Tibial nerve (tissue), 4 donors: ENCODE measurements around the gene RPL35A.

ENCODE experiments used
- EP300 ChIP-seq, 2 donors: sonication (generic); formaldehyde crosslinking; IDR thresholded peaks; one replicate each; pipeline ENCODE4 v1.6.1; 2017; ENCODE audit warnings: antibody characterized with exemption in 2 of 2, mild to moderate bottlenecking in 1 of 2
- POLR2A ChIP-seq, 2 donors: fragments of 450-650 bp; IDR thresholded peaks; one replicate each; pipeline ENCODE4 v1.6.1; 2017; ENCODE audit warnings: antibody characterized with exemption in 2 of 2, mild to moderate bottlenecking in 2 of 2, moderate library complexity in 2 of 2
- TF ChIP-seq, protein P1 (sequence below), 5 experiments: fragments of 200-600 bp in 3 of 5; fragments of 450-650 bp in 2 of 5; sonication (generic) in 3 of 5; IDR thresholded peaks; one replicate each; pipeline ENCODE4 v1.5.1; 2016 to 2019; ENCODE audit warnings: antibody characterized with exemption in 5 of 5, mild to moderate bottlenecking in 3 of 5, moderate library complexity in 2 of 5

- TF ChIP-seq, protein P1, sequence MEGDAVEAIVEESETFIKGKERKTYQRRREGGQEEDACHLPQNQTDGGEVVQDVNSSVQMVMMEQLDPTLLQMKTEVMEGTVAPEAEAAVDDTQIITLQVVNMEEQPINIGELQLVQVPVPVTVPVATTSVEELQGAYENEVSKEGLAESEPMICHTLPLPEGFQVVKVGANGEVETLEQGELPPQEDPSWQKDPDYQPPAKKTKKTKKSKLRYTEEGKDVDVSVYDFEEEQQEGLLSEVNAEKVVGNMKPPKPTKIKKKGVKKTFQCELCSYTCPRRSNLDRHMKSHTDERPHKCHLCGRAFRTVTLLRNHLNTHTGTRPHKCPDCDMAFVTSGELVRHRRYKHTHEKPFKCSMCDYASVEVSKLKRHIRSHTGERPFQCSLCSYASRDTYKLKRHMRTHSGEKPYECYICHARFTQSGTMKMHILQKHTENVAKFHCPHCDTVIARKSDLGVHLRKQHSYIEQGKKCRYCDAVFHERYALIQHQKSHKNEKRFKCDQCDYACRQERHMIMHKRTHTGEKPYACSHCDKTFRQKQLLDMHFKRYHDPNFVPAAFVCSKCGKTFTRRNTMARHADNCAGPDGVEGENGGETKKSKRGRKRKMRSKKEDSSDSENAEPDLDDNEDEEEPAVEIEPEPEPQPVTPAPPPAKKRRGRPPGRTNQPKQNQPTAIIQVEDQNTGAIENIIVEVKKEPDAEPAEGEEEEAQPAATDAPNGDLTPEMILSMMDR (IDR thresholded peaks at IDR 0.05), result no peak
- no peak for TF ChIP-seq POLR2A (IDR thresholded peaks at IDR 0.05)
- TF ChIP-seq EP300 (IDR thresholded peaks at IDR 0.05), result no peak
Observed at GRCh38 chr3:197960694-197961581, 10.9 kb downstream of the RPL35A start.
